PFSK-1 (cell line): ENCODE data around the gene DGCR2.

Experiments
- FOXP2 ChIP-seq: optimal IDR thresholded peaks from 2 replicates; pipeline ENCODE3; 2011; ENCODE audit warnings: borderline replicate concordance, control low read depth, inconsistent platforms; ENCODE audit not compliant: insufficient read depth; ENCODE audit errors: extremely low read length, extremely low read depth
- POLR2AphosphoS5 ChIP-seq: IDR thresholded peaks from 2 replicates; pipeline ENCODE4 v1.6.1; 2012; ENCODE audit warnings: low read depth, mild to moderate bottlenecking, control low read depth, low read length, moderate library complexity
- SIN3A ChIP-seq: IDR thresholded peaks from 2 replicates; pipeline ENCODE4 v1.6.1; 2012; ENCODE audit warnings: mild to moderate bottlenecking, low read length, moderate library complexity, borderline replicate concordance; ENCODE audit not compliant: insufficient read depth
- TAF1 ChIP-seq: IDR thresholded peaks from 2 replicates; pipeline ENCODE4 v1.6.1; 2012; ENCODE audit warnings: low read length, control low read depth, borderline replicate concordance; ENCODE audit not compliant: insufficient read depth
- TF ChIP-seq, protein P1 (sequence below), 2 experiments: IDR thresholded peaks; 2 replicates each; pipeline versions ENCODE4 v1.6.1 to v1.8.0; 2011 to 2012; ENCODE audit warnings: low read depth in 2 of 2, low read length in 2 of 2, control low read depth in 1 of 2, inconsistent platforms in 1 of 2, mild to moderate bottlenecking in 1 of 2, moderate library complexity in 1 of 2; ENCODE audit not compliant: insufficient read depth in 1 of 2

DGCR2 gene

GRCh38 chr22:19094393-19094997, 27.7 kb downstream of the DGCR2 start:
- no peak for TF ChIP-seq FOXP2
- TF ChIP-seq TAF1: no peak
- no peak for TF ChIP-seq SIN3A
- no peak for TF ChIP-seq POLR2AphosphoS5
- TF ChIP-seq, protein P1, sequence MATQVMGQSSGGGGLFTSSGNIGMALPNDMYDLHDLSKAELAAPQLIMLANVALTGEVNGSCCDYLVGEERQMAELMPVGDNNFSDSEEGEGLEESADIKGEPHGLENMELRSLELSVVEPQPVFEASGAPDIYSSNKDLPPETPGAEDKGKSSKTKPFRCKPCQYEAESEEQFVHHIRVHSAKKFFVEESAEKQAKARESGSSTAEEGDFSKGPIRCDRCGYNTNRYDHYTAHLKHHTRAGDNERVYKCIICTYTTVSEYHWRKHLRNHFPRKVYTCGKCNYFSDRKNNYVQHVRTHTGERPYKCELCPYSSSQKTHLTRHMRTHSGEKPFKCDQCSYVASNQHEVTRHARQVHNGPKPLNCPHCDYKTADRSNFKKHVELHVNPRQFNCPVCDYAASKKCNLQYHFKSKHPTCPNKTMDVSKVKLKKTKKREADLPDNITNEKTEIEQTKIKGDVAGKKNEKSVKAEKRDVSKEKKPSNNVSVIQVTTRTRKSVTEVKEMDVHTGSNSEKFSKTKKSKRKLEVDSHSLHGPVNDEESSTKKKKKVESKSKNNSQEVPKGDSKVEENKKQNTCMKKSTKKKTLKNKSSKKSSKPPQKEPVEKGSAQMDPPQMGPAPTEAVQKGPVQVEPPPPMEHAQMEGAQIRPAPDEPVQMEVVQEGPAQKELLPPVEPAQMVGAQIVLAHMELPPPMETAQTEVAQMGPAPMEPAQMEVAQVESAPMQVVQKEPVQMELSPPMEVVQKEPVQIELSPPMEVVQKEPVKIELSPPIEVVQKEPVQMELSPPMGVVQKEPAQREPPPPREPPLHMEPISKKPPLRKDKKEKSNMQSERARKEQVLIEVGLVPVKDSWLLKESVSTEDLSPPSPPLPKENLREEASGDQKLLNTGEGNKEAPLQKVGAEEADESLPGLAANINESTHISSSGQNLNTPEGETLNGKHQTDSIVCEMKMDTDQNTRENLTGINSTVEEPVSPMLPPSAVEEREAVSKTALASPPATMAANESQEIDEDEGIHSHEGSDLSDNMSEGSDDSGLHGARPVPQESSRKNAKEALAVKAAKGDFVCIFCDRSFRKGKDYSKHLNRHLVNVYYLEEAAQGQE (IDR thresholded peaks at IDR 0.05; ENCODE audit: insufficient read depth in 1 of 2, low read depth in 2 of 2, low read length in 2 of 2): no peak

GRCh38 chr22:19092725-19093124, 29.5 kb downstream of the DGCR2 start:
- TF ChIP-seq POLR2AphosphoS5: no peak
- no peak for TF ChIP-seq TAF1
- TF ChIP-seq FOXP2: no peak

GRCh38 chr22:19090586-19091127, 31.6 kb downstream of the DGCR2 start:
- TF ChIP-seq, protein P1 (IDR thresholded peaks at IDR 0.05; ENCODE audit: insufficient read depth in 1 of 2, low read depth in 2 of 2, low read length in 2 of 2): no peak
- TF ChIP-seq SIN3A: no peak
- no peak for TF ChIP-seq FOXP2
- no peak for TF ChIP-seq TAF1
- TF ChIP-seq POLR2AphosphoS5: no peak

- no peak for TF ChIP-seq TAF1
- TF ChIP-seq SIN3A: no peak
- TF ChIP-seq FOXP2: no peak
- TF ChIP-seq, protein P1 (IDR thresholded peaks at IDR 0.05; ENCODE audit: insufficient read depth in 1 of 2, low read depth in 2 of 2, low read length in 2 of 2): no peak
- no peak for TF ChIP-seq POLR2AphosphoS5
These were observed 32.0 kb downstream of the DGCR2 start for GRCh38 chr22:19090183-19090582.

- TF ChIP-seq, protein P1 (IDR thresholded peaks at IDR 0.05; ENCODE audit: insufficient read depth in 1 of 2, low read depth in 2 of 2, low read length in 2 of 2): no peak
- TF ChIP-seq FOXP2 (no peak), POLR2AphosphoS5 (no peak), TAF1 (no peak), SIN3A (no peak)
These were observed 33.2 kb downstream of the DGCR2 start for GRCh38 chr22:19088866-19089595.
